Measurements from ENCODE around the gene GAB2. TPM values are rescaled to one million over a fixed set of nuclear protein-coding genes. Genes with fewer than 3 reads are reported as not detected.
A peak's percentile ranks its signal among the peaks of the same experiment; 100 is the strongest.
"Not testable (repeated sequence)": the region's sequence is repeated elsewhere in the genome, so short reads cannot be mapped to it uniquely, and the experiment has no call there.

GAB2 gene, protein sequence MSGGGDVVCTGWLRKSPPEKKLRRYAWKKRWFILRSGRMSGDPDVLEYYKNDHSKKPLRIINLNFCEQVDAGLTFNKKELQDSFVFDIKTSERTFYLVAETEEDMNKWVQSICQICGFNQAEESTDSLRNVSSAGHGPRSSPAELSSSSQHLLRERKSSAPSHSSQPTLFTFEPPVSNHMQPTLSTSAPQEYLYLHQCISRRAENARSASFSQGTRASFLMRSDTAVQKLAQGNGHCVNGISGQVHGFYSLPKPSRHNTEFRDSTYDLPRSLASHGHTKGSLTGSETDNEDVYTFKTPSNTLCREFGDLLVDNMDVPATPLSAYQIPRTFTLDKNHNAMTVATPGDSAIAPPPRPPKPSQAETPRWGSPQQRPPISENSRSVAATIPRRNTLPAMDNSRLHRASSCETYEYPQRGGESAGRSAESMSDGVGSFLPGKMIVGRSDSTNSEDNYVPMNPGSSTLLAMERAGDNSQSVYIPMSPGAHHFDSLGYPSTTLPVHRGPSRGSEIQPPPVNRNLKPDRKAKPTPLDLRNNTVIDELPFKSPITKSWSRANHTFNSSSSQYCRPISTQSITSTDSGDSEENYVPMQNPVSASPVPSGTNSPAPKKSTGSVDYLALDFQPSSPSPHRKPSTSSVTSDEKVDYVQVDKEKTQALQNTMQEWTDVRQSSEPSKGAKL
- 10 to 100 TPM; 15.9 to 82.3 (median 21.1) TPM for total RNA-seq

DNA sequence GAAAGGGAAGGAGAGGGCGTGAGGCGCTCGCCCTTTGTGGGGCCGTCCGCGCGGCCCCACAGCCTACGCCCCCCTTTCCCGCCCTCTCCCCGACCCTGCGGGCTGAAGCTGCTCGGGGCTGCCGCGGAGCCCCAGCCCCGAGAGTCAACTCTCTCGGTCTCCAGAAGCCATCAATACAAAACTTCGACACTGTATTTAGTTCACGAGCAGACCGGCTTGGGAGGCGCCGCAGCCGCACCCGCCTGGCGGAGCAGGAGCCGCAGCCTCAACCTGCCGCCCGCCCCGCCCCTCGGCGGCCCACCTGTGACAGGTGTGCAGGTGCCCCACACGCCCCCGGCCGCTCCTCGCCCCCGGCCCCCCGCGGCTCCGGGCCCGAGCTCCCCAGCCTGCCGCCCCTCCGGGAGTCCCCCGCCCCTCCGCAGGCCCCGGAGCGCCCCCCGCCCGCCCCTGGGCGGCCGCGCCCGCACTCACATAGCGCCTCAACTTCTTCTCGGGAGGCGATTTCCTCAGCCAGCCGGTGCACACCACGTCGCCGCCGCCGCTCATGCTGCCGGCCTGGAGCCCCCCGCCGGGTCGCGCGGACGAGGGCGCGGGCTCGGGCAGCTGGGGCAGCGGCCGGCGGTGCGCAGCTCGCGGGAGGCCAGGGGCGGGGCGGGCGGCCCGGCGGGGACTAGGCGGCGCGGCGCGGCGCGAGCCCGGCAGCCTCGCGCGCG lies at the start of gene GAB2:
Gene GAB2, minus strand, starts transcription at position 646 of the 713 bp plus-strand sequence. Its CDS starts 100 bp downstream, at position 546.
- TF ChIP-seq, protein P1, sequence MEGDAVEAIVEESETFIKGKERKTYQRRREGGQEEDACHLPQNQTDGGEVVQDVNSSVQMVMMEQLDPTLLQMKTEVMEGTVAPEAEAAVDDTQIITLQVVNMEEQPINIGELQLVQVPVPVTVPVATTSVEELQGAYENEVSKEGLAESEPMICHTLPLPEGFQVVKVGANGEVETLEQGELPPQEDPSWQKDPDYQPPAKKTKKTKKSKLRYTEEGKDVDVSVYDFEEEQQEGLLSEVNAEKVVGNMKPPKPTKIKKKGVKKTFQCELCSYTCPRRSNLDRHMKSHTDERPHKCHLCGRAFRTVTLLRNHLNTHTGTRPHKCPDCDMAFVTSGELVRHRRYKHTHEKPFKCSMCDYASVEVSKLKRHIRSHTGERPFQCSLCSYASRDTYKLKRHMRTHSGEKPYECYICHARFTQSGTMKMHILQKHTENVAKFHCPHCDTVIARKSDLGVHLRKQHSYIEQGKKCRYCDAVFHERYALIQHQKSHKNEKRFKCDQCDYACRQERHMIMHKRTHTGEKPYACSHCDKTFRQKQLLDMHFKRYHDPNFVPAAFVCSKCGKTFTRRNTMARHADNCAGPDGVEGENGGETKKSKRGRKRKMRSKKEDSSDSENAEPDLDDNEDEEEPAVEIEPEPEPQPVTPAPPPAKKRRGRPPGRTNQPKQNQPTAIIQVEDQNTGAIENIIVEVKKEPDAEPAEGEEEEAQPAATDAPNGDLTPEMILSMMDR (IDR thresholded peaks at IDR 0.05): no peak
- no peak for TF ChIP-seq POLR2A (IDR thresholded peaks at IDR 0.05)
- Histone ChIP-seq H3K36me3 (no peaks in the 10 kb centered on the region), H3K27me3 (no peaks in the 10 kb centered on the region)

DNA sequence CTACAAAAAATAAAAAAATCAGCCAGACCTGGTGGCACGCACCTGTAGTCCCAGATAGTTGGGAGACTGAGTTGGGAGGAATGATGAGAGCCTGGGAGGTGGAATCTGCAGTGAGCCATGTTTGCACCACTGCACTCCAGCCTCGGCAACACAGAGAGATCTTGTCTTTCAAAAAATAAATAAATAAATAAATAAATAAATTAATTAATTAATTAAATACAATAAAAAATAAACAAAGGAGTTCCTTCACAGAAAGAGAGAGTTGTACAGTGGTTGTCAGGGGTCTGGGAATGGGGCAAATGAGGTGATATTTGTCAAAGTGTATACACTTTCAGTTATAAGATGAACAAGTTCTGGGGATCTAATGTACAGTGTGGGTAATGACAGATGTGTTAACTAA lies 49.8 kb upstream of the GAB2 start:
- Histone ChIP-seq H3K27me3 (no peaks in the 10 kb centered on the region), H3K27ac (no peak overlapping the region), H3K4me1 (no peaks in the 10 kb centered on the region), H3K36me3 (no peaks in the 10 kb centered on the region), H3K4me3 (no peak overlapping the region), H3K9me3 (no peaks in the 10 kb centered on the region)
- intact Hi-C loops (cut with DNase I; ENCODE audit: low total_unique reads): no loop called here
- TF ChIP-seq POLR2A (IDR thresholded peaks at IDR 0.05): no peak
- TF ChIP-seq, protein P1 (IDR thresholded peaks at IDR 0.05): no peak
- DNase-seq: no peak

More for the DNA sequence above, at the start of gene GAB2:
- Histone ChIP-seq H3K4me3 (peak within 1 kb of the TSS; percentile 85 to 94), H3K27ac (peak within 1 kb of the TSS; percentile 99), H3K9me3 (no peaks in the 10 kb centered on the region), H3K4me1 (peaks cover 0 to 5% of the 10 kb centered on the region in 2 donors)
- intact Hi-C loops (cut with DNase I; ENCODE audit: low total_unique reads): loop anchor here (10.0 kb wide), 1 partner anchor 193 kb away; no protein-coding TSS in a partner anchor
- no peak for DNase-seq

DNA sequence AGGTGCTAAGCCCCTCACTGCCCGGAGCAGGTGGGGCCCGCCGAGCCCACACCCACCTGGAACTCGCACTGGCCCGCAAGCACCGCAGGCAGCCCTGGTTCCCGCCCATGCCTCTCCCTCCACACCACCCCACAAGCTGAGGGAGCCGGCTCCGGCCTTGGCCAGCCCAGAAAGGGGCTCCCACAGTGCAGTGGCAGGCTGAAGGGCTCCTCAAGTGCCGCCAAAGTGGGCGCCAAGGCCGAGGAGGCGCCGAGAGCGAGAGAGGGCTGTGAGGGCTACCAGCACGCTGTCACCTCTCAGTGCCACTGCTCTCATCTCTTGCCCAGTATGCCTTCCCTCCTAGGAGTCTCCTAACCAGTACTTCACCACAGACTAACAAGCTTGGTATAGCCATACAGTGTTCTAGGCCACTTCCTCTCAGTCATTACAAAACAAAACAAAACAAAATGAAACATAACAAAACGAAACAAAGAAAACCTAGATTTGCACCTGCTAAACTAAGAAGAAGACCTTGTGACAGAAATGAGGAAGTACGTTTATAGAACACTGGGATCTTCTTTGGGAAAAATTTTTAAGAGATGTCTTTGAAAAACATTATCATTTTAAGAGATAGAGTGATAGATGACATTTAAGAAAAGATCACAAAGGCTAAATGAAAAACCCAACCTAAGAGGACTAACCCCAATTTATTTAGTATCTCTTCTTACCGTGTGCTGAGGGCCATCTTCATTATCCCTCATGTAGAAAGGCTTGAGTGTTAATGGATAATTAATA lies 47.7 kb upstream of the GAB2 start:
- Histone ChIP-seq H3K9me3 (no peaks in the 10 kb centered on the region), H3K36me3 (no peaks in the 10 kb centered on the region), H3K4me1 (no peaks in the 10 kb centered on the region), H3K4me3 (no peak overlapping the region), H3K27ac (no peak overlapping the region), H3K27me3 (no peaks in the 10 kb centered on the region)
- no peak for TF ChIP-seq POLR2A (IDR thresholded peaks at IDR 0.05)
- TF ChIP-seq, protein P1 (IDR thresholded peaks at IDR 0.05): no peak
- DNase-seq: no peak
- intact Hi-C loops (cut with DNase I; ENCODE audit: low total_unique reads): no loop called here

DNA sequence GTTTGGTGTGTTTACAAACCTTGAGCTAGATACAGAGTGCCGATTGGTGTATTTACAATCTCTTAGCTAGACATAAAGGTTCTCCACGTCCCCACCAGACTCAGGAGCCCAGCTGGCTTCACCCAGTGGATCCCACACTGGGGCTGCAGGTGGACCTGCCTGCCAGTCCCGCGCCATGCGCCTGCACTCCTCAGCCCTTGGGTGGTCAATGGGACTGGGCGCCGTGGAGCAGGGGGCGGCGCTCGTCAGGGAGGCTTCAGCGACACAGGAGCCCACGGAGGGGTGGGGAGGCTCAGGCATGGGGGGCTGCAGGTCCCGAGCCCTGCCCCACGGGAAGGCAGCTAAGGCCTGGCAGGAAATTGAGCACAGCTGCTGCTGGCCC lies 47.2 kb upstream of the GAB2 start:
- H3K9me3 ChIP-seq; intact Hi-C loops (cut with DNase I; ENCODE audit: low total_unique reads); H3K4me3 ChIP-seq; H3K27ac ChIP-seq; H3K27me3 ChIP-seq; H3K4me1 ChIP-seq; H3K36me3 ChIP-seq; DNase-seq: not testable (repeated sequence)

DNA sequence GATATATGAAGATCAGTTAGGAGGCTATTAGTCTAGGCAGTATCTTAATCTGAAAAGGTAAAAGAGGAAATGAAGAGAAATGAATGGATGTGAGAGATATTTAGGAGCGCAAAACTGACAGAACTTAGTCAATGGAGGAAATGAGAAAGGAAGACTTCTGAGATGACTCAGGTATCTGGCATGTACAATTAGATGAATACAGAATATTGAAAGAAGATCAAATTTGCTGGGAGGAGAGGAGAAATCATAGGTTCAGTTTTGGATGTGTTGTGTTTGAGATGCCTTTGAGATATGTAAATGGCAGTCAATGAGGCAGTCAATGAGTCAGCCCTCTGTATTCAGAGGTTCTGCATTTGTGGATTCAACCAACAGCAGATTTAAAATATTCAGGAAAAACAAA lies 42.9 kb upstream of the GAB2 start:
- no peak for DNase-seq

More for the DNA sequence above, 42.9 kb upstream of the GAB2 start:
- no peaks in the 10 kb centered on the region for H3K9me3 ChIP-seq
- H3K4me3 ChIP-seq: no peak overlapping the region
- no peaks in the 10 kb centered on the region for H3K27me3 ChIP-seq
- TF ChIP-seq POLR2A (IDR thresholded peaks at IDR 0.05): no peak
- TF ChIP-seq, protein P1 (IDR thresholded peaks at IDR 0.05): no peak
- H3K27ac ChIP-seq: no peak overlapping the region
- no peaks in the 10 kb centered on the region for H3K4me1 ChIP-seq
- intact Hi-C loops (cut with DNase I; ENCODE audit: low total_unique reads): no loop called here
- H3K36me3 ChIP-seq: no peaks in the 10 kb centered on the region
